GM10847 (cell line): ENCODE results near the gene DGKK.

Experiments used
- POLR2A ChIP-seq: IDR thresholded peaks from 2 replicates; pipeline ENCODE4 v1.6.1; 2011; ENCODE audit not compliant: insufficient read length; ENCODE audit errors: extremely low read depth

Gene DGKK

GRCh38 chrX:50470103-50471031, at the start of gene DGKK:
Gene DGKK, minus strand, starts transcription at chrX:50470825. Its CDS starts 147 bp downstream, at chrX:50470678.
- TF ChIP-seq POLR2A = no peak

- no peak for TF ChIP-seq POLR2A
These were observed 44.2 kb upstream of the DGKK start for GRCh38 chrX:50514811-50515210.

- TF ChIP-seq POLR2A = no peak
These were observed 26.5 kb upstream of the DGKK start for GRCh38 chrX:50497114-50497513.

GRCh38 chrX:50495616-50496015, 25.0 kb upstream of the DGKK start:
- TF ChIP-seq POLR2A = no peak

GRCh38 chrX:50492720-50493119, 22.1 kb upstream of the DGKK start:
- TF ChIP-seq POLR2A = no peak

- TF ChIP-seq POLR2A = no peak
These were observed 14.0 kb upstream of the DGKK start for GRCh38 chrX:50484662-50485061.

- TF ChIP-seq POLR2A = no peak
These were observed 12.7 kb upstream of the DGKK start for GRCh38 chrX:50483283-50483682.

- no peak for TF ChIP-seq POLR2A
These were observed 4.6 kb upstream of the DGKK start for GRCh38 chrX:50475208-50475607.

- TF ChIP-seq POLR2A = no peak
These were observed 765 bp upstream of the DGKK start for GRCh38 chrX:50471390-50471789.

GRCh38 chrX:50469206-50469605, 1.4 kb downstream of the DGKK start:
- TF ChIP-seq POLR2A = no peak

- TF ChIP-seq POLR2A = no peak
These were observed 11.0 kb downstream of the DGKK start for GRCh38 chrX:50459615-50460014.

- TF ChIP-seq POLR2A = no peak
These were observed 12.1 kb downstream of the DGKK start for GRCh38 chrX:50458483-50458882.

GRCh38 chrX:50456712-50457484, 13.7 kb downstream of the DGKK start:
- TF ChIP-seq POLR2A = no peak

GRCh38 chrX:50452782-50453181, 17.8 kb downstream of the DGKK start:
- no peak for TF ChIP-seq POLR2A

- no peak for TF ChIP-seq POLR2A
These were observed 20.3 kb downstream of the DGKK start for GRCh38 chrX:50450324-50450723.

GRCh38 chrX:50448565-50448964, 22.1 kb downstream of the DGKK start:
- no peak for TF ChIP-seq POLR2A
